GM12875 (cell line): ENCODE measurements around the gene SOAT1.

Experiments
- H3K4me3 ChIP-seq: one replicate; pipeline ENCODE4 v1.5.1; 2011; ENCODE audit warnings: low read depth, low read length, control low read depth
- TF ChIP-seq, protein P1 (sequence below): IDR thresholded peaks from 2 replicates; pipeline ENCODE4 v1.5.1; 2011; ENCODE audit warnings: low read depth, mild to moderate bottlenecking, control low read depth, inconsistent platforms, low read length, moderate library complexity, borderline replicate concordance; ENCODE audit not compliant: insufficient read depth

Gene SOAT1

DNA sequence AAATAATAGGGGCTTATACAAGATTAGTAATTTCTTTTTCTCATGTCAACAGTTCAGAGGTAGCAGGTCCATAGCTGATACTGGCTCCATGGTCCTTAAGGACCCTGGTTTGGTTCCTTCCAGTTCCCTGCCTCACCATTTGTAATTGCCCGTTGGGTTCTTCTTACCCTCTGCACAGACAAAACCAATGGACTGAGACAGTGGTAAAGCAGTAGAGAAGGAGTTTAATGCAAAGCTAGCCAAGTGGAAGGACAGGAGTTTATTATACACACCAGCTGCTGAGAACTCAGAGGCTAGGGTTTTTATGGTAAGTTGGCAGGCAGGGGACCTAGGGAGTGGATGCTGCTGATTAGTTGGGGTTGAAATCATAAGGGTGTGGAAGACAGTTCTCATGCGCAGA lies 36.3 kb downstream of the SOAT1 start:
- no peak overlapping the region for H3K4me3 ChIP-seq
- TF ChIP-seq, protein P1, sequence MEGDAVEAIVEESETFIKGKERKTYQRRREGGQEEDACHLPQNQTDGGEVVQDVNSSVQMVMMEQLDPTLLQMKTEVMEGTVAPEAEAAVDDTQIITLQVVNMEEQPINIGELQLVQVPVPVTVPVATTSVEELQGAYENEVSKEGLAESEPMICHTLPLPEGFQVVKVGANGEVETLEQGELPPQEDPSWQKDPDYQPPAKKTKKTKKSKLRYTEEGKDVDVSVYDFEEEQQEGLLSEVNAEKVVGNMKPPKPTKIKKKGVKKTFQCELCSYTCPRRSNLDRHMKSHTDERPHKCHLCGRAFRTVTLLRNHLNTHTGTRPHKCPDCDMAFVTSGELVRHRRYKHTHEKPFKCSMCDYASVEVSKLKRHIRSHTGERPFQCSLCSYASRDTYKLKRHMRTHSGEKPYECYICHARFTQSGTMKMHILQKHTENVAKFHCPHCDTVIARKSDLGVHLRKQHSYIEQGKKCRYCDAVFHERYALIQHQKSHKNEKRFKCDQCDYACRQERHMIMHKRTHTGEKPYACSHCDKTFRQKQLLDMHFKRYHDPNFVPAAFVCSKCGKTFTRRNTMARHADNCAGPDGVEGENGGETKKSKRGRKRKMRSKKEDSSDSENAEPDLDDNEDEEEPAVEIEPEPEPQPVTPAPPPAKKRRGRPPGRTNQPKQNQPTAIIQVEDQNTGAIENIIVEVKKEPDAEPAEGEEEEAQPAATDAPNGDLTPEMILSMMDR = no peak

DNA sequence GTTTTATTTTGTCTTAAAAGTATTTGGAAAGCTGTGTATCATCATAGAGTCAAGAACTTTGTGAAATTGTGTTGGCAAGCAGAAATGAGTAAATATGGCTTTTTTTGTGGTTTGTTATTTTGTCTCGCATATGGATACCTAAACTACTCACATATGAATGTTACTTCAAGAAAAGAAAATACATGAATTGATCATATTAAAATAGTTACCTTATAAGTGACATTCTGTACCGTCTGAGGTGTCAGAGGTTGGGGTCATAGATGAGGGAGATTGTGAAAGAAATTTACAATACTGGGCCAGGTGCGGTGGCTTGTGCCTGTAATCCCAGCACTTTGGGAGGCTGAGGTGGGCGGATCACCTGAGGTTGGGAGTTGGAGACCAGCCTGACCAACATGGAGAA lies 40.8 kb downstream of the SOAT1 start:
- TF ChIP-seq, protein P1 = no peak
- H3K4me3 ChIP-seq = no peak overlapping the region

DNA sequence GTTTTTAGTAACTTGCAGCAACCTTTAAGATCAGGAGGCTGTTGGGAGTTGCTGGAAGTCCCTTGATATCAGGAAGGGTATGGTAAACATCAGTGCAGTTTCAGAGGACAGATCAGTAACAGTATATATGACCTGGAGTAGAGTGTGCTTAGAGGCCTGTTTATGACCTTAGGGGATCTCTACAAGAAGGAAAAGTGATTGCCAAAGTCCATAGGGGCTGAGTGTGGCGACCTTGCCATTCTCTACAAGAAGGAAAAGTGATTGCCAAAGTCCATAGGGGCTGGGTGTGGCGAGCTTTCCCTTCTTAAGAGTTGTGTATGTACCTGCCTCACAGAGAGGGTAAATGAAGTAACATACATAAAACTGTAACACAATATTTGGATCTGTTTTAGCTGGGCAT lies 43.7 kb downstream of the SOAT1 start:
- TF ChIP-seq, protein P1 = no peak
- no peak overlapping the region for H3K4me3 ChIP-seq

DNA sequence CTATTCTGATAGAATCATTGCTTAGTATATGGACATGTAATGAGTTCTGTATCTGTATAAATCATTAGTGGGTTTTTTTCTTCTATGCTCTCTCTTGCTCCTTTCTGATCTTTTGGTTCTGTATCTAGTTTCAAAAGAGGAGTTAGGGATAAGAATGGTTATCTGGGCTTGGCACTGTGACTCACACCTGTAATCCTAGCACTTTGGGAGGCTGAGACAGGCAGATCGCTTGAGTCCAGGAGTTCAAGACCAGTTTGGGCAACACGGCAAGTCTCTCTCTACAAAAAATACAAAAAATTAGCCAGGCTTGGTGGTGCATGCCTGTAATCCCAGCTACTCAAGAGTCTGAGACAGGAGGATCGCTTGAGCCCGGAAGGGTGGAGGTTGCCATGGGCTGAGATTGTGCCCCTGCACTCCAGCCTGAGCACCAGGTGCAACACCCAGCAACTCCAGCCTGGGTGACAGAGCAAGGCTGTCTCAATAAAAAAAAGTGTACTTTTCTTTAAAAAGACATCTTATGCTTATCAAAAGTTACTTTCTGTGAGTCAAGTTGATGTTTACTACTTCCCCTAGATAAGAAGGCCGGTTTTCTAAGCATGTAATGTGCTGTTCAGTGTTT lies 44.5 kb downstream of the SOAT1 start:
- H3K4me3 ChIP-seq = no peak overlapping the region
- TF ChIP-seq, protein P1 = no peak

DNA sequence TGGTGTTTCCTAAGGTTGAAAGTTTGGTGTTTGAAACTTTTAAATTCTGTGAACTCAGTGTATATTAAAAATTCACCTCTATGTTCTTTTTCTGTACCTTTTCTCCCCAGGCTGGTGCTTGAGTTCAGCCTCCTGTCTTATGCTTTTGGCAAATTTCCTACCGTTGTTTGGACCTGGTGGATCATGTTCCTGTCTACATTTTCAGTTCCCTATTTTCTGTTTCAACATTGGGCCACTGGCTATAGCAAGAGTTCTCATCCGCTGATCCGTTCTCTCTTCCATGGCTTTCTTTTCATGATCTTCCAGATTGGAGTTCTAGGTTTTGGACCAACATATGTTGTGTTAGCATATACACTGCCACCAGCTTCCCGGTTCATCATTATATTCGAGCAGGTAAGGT lies 47.3 kb downstream of the SOAT1 start:
- TF ChIP-seq, protein P1 = no peak
- no peak overlapping the region for H3K4me3 ChIP-seq

DNA sequence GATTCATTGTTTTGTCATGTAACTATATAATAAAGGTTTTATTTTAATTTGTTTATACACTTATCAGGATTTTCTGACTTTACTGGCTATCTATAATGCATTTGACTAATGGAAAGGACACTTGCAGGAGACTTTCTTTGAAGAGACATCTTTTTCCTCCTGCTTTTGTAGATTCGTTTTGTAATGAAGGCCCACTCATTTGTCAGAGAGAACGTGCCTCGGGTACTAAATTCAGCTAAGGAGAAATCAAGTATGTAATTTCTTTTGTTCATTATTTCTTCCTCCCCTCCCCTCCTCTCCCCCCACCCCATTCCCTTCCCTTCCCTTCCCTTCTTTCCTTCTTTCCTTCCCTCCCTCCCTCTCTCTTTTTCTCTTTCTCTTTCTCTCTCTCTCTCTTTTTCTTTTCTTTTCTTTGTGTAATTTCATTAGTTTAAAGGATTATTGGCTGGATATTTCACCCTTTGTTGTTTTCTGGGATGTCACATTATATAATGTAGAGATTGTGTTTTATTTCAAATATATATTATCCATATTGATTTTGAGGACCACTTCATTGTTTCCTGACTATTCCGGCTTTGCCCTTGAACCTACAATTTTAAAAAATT lies 48.4 kb downstream of the SOAT1 start:
- no peak overlapping the region for H3K4me3 ChIP-seq
- TF ChIP-seq, protein P1 = no peak

DNA sequence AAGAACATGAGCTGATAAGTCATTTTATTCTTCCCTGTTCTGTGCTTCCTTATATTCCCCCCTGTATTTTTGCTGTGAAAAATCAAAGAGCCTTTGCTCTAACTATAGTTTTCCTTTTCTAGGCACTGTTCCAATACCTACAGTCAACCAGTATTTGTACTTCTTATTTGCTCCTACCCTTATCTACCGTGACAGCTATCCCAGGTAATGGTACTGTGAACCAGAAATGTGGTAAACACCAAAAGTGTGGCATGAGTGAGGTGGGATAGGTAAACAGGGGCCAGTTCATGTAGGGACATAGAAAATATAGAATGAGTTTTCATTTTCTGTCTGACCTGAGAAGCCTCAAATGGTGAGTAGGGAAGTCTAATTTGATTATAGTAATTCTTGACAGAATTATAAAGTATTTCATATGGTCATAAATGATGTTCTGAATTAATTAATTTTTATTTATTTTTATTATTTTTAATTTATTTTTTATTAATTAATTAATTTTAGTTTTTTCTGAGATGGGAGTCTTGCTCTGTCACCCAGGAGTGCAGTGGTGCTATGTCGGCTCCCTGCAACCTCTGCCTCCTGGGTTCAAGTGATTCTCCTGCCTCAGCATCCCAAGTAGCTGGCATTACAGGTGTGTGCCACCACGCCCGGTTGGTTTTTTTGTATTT lies 49.3 kb downstream of the SOAT1 start:
- no peak overlapping the region for H3K4me3 ChIP-seq
- TF ChIP-seq, protein P1 = no peak
